Cardiac fibroblast (primary cell): ENCODE results near the gene RELB.

ENCODE experiments used
- DNase-seq, 2 donors: peaks; one replicate each; pipeline versions ENCODE4 v3.0.0 to v3.0.0-alpha.2; 2010; ENCODE audit warnings: low read depth in 2 of 2
- H3K4me3 ChIP-seq, 2 donors: replicated peaks in 1 of 2; 1 replicate in 1 of 2; 2 replicates in 1 of 2; pipeline ENCODE4 v1.5.1; 2011; ENCODE audit warnings: low read depth in 2 of 2, low read length in 2 of 2, mild to moderate bottlenecking in 2 of 2, moderate library complexity in 1 of 2
- CTCF ChIP-seq: IDR thresholded peaks from one replicate; pipeline ENCODE4 v1.5.1; 2011; ENCODE audit warnings: low read depth, mild to moderate bottlenecking, low read length, inconsistent platforms

The RELB gene

GRCh38 chr19:45001087-45001739 is at the start of gene RELB:
RELB (plus strand) TSS chr19:45001464; CDS start chr19:45001580, 116 bp downstream.
- TF ChIP-seq CTCF = no peak
- H3K4me3 ChIP-seq = peak within 1 kb of the TSS; percentile 66 to 79
- DNase-seq = peak; percentile 90 to 95

GRCh38 chr19:44954278-44954648 is 47.0 kb upstream of the RELB start:
- no peak for TF ChIP-seq CTCF
- DNase-seq = no peak
- H3K4me3 ChIP-seq = peak overlapping the region; percentile 88 to 93

GRCh38 chr19:44954649-44955504 is 46.4 kb upstream of the RELB start, which contains the start of gene CLPTM1:
CLPTM1 (plus strand) TSS chr19:44955380; CDS start chr19:44955396, 16 bp downstream.
- peak; percentile 98 for DNase-seq
- H3K4me3 ChIP-seq = peak within 1 kb of the TSS; percentile 93 to 98
- TF ChIP-seq CTCF = no peak

GRCh38 chr19:44955505-44956439 is 45.5 kb upstream of the RELB start:
- peak in 1 of 2 donors; percentile 1 for DNase-seq
- TF ChIP-seq CTCF = no peak
- H3K4me3 ChIP-seq = peak overlapping the region; percentile 93 to 98

- no peak for DNase-seq
- no peak for TF ChIP-seq CTCF
- H3K4me3 ChIP-seq = no peak overlapping the region
Measured at GRCh38 chr19:44957526-44957925, 43.7 kb upstream of the RELB start.

- no peak for TF ChIP-seq CTCF
- H3K4me3 ChIP-seq = no peak overlapping the region
- DNase-seq = no peak
Measured at GRCh38 chr19:44958090-44958489, 43.2 kb upstream of the RELB start.
